HG03175 (cell line): ENCODE results near the gene CAMSAP2.

Experiments used
- ATAC-seq: cut with Tn5 transposase; IDR thresholded peaks from one replicate; pipeline ENCODE4 v1.9.1; 2021; ENCODE audit warnings: mild to moderate bottlenecking, moderate library complexity; ENCODE audit not compliant: unreplicated experiment

The CAMSAP2 gene

GRCh38 chr1:200838676-200839445 is 100.2 kb downstream of the CAMSAP2 start:
- ATAC-seq = no peak

GRCh38 chr1:200845360-200845759 is 106.7 kb downstream of the CAMSAP2 start:
- ATAC-seq = no peak

DNA sequence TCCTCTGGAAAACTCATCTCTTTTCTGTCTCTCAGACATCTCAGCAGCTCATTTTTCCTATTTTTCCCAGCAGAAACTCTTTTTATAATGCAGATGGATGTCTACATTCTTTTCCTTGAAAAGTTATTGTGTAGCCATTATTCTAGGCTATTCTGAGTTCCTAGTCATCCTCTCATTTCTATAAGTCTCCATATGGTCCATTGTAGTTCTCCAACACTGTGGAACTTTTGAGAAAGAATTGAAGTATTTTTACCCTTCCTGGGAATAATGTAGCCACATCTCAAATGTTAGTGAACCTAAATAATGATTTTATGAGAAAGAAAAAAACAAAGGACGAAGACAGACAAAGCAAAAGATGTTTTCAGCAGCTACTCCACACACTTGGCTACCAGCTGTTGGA is 107.7 kb downstream of the CAMSAP2 start:
- ATAC-seq = no peak

DNA sequence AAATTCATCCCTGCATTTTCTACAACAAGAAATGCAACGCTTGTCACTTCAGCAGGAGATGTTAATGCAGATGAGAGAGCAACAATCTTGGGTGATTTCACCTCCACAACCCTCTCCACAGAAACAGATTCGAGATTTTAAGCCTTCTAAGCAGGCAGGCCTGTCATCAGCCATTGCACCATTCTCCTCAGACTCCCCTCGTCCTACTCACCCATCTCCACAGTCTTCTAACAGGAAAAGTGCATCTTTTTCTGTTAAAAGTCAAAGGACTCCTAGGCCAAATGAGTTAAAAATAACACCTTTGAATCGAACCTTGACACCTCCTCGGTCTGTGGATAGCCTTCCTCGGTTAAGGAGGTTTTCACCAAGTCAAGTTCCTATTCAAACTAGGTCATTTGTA is 110.7 kb downstream of the CAMSAP2 start:
- ATAC-seq = no peak

- no peak for ATAC-seq
These were observed 111.9 kb downstream of the CAMSAP2 start for GRCh38 chr1:200850554-200850953.

DNA sequence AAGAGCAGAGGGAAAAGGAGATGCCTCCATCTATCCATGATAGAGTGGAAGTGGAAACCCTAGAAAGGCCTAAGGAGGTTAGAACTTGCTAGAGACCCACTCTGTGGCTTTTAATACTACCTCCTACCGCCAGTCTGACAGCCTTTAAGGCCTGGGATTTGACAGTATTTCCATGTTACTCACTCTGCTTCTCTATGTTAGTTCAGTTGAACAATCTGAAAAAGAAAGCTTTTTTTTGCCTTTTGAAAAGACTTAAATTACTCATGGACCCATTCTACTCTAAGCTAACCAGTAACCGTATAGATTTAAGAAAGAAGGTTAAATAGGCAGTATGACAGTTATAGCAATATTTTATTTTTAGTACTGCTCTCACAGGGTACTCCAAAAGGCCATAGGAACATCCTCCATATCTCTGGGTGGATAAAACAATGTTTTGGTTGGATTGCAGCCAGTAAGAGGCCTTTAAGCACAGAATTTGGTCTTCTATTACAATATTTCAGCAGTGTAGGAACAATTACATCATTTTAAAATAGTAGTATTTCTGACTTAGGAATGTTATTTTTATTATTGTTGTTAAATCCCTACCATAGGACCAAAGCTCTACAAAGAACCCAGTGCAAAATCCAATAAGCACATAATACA is 118.1 kb downstream of the CAMSAP2 start:
- no peak for ATAC-seq

DNA sequence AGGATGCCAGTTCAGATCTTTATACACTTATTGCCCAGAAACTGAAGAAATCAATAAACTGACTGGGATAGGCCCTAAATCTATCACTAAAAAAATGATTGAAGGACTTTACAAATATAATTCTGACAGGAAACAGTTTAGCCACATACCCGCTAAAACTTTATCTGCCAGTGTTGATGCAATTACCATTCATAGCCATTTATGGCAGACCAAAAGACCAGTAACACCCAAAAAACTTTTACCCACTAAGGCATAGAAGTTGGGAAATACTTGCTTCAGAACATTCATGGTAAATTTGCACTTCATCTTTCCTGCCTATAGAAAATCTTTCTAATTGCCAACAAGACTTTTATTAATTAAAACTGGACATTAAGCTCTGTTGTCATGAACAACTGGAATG is 119.1 kb downstream of the CAMSAP2 start:
- ATAC-seq = no peak

GRCh38 chr1:200861937-200862647 is 123.4 kb downstream of the CAMSAP2 start:
- ATAC-seq = no peak

DNA sequence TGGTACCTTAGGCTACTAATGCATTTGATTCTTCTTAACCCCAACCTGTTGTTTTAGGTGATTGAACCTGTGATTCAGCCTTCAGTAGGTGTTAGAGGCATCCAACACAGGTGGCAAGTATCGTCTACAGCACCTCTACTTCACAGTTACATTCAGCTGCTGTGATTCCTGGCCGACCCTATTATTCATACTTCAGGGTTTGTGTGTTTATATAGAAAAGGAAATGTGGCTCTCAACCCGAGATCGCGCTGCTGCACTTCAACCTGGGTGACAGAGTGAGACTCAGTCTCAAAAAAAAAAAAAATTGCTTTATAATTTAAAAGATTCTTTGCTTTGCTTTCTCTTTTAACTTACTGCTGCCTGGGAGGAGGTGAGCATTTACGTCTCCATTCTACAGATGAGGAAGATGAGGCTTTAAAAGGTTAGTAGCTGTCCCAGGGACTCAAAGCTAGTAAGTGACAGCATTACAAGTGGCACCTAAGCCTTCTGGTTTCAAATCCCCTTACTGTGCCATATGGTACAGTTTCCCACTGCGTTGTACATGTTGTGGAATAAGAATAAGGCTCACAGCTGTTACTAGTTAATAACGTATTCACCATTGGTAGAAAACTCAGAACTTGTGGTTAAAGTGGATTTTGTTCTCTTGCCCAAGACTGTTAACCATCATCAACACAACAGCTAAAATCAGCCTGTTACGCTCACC is 124.2 kb downstream of the CAMSAP2 start:
- no peak for ATAC-seq

- ATAC-seq = no peak
These were observed 127.4 kb downstream of the CAMSAP2 start for GRCh38 chr1:200866116-200866515.

DNA sequence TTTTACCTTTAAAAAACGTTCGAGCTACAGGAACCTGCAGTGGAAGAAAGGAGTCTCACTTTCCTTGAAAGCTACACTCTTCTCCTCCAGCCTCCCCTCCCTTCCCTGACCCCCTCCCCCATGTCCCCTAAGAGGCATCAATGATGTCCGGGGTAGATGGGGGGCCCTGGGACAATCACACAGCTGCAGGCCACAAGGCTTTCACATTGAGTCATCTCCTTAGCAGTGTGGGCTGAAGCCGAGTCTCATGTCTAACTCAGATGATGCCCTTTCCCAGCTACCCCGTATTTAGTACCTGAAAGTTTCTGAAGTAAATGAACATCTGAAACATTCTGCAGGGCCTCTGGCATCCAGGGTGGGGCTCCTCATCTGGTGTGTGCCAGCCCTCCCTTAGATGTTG is 127.8 kb downstream of the CAMSAP2 start:
- peak; percentile 88 for ATAC-seq

DNA sequence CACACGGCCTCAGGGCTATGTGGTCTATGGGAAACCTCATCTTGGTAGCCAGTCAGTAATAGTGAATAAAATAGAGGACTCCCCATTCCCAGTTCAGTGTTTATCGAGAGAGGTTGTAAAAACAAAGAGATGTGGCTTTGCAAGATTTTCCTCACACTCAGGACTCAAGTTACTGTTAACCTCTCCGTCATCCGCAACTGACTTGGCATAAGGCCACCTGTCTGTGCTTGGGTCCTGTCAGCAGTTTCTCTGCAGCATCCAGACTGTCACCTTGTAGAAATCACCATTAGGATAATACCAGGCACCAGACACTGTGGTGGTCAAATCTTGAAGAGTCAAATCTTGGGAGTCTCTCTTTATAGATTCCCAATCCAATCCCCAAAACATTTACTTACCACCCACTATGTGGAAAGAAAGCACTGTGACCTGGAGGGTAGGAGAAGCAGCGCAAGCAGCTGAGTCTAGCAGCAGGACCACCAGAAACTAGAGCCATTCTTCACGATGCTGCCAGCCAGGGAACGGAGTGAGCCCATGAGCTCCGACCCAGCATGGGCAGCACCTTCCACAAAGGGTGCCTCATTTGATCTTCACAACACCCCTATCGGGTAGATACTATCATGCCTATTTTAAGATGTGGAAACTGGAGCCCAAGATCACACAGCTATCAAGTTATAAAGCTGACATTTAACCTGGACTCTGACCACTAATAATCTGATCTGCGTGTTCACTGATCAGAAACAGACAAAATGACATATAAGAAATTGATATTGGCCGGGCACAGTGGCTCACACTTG is 128.5 kb downstream of the CAMSAP2 start:
- no peak for ATAC-seq

- no peak for ATAC-seq
These were observed 130.7 kb downstream of the CAMSAP2 start for GRCh38 chr1:200869376-200869752.

GRCh38 chr1:200869753-200870391 is 131.2 kb downstream of the CAMSAP2 start:
- peak; percentile 37 for ATAC-seq

- no peak for ATAC-seq
These were observed 133.9 kb downstream of the CAMSAP2 start, which contains the start of gene GPR25 for GRCh38 chr1:200872446-200873115. Gene GPR25 (plus strand): TSS chr1:200872981. CDS start chr1:200873038, 57 bp downstream.

DNA sequence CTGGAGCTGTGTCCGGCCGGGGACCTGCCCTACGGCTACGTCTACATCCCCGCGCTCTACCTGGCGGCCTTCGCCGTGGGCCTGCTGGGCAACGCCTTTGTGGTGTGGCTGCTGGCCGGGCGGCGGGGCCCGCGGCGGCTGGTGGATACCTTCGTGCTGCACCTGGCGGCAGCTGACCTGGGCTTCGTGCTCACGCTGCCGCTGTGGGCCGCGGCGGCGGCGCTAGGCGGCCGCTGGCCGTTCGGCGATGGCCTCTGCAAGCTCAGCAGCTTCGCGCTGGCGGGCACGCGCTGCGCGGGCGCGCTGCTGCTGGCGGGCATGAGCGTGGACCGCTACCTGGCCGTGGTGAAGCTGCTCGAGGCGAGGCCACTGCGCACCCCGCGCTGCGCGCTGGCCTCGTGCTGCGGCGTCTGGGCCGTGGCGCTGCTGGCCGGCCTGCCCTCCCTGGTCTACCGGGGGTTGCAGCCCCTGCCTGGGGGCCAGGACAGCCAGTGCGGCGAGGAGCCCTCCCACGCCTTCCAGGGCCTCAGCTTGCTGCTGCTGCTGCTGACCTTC is 134.5 kb downstream of the CAMSAP2 start:
- no peak for ATAC-seq

- no peak for ATAC-seq
These were observed 135.1 kb downstream of the CAMSAP2 start for GRCh38 chr1:200873671-200874397.

DNA sequence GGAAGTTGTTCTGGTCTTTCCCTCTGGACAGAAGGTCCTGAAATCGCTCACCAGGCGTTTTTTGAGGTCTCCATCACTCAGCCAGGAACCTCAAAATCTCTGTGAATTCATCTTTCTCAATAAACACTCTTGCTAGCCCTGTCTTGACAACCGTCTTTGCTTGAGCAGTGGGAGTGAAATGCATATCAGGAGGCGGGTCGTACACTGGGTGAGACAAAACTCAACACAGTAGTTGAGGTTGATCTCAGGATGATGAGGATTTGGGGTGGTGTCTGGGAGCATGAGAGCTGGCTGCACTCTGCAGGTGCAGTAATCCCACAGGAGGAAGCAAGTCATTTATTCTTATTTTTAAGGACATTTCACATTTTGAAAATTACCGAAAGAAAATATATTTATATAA is 136.0 kb downstream of the CAMSAP2 start:
- ATAC-seq = no peak
